ENCODE results near the gene UBXN1.
"Not testable (repeated sequence)": the region's sequence is repeated elsewhere in the genome, so short reads cannot be mapped to it uniquely, and the experiment has no call there.

The UBXN1 gene

GRCh38 chr11:62669420-62670161, 9.3 kb downstream of the UBXN1 start:
- no peak for DNase-seq

- DNase-seq: no peak
Observed at GRCh38 chr11:62667460-62667859, 11.4 kb downstream of the UBXN1 start.

GRCh38 chr11:62666259-62666926, 12.5 kb downstream of the UBXN1 start:
- no peak for DNase-seq

- no peak for DNase-seq
Observed at GRCh38 chr11:62665599-62666258, 13.1 kb downstream of the UBXN1 start.

- DNase-seq: peak; percentile 88
Observed at GRCh38 chr11:62665075-62665598, 13.7 kb downstream of the UBXN1 start, which contains the start of the genes C11orf98 and CSKMT. Gene C11orf98, minus strand, starts transcription at chr11:62665210. Its CDS starts 41 bp downstream, at chr11:62665169. Gene CSKMT, plus strand, starts transcription at chr11:62665312. Its CDS starts 568 bp downstream, at chr11:62665880.

- DNase-seq: no peak
Observed at GRCh38 chr11:62664405-62665074, 14.3 kb downstream of the UBXN1 start.

GRCh38 chr11:62656796-62657429, 22.0 kb downstream of the UBXN1 start:
- no peak for DNase-seq

GRCh38 chr11:62654297-62654696, 24.6 kb downstream of the UBXN1 start:
- no peak for DNase-seq

- DNase-seq: no peak
Observed at GRCh38 chr11:62652161-62653006, 26.5 kb downstream of the UBXN1 start.

- DNase-seq: not testable (repeated sequence)
Observed at GRCh38 chr11:62650283-62650682, 28.6 kb downstream of the UBXN1 start.

GRCh38 chr11:62649486-62649885, 29.4 kb downstream of the UBXN1 start:
- DNase-seq: no peak

- no peak for DNase-seq
Observed at GRCh38 chr11:62648967-62649364, 29.9 kb downstream of the UBXN1 start.

GRCh38 chr11:62648185-62648966, 30.5 kb downstream of the UBXN1 start:
- DNase-seq: no peak

GRCh38 chr11:62647609-62648005, 31.3 kb downstream of the UBXN1 start:
- no peak for DNase-seq

- DNase-seq: no peak
Observed at GRCh38 chr11:62646825-62647608, 31.9 kb downstream of the UBXN1 start.

- DNase-seq: peak; percentile 95
Observed at GRCh38 chr11:62645946-62646824, 32.7 kb downstream of the UBXN1 start, which contains the start of gene GANAB. Gene GANAB, minus strand, starts transcription at chr11:62646613. Its CDS starts 14 bp downstream, at chr11:62646599.

GRCh38 chr11:62645671-62645945, 33.3 kb downstream of the UBXN1 start:
- DNase-seq: no peak

GRCh38 chr11:62644220-62644619, 34.7 kb downstream of the UBXN1 start:
- no peak for DNase-seq

GRCh38 chr11:62632492-62632891, 46.4 kb downstream of the UBXN1 start:
- DNase-seq: no peak
